Stimulated activated CD8-positive, alpha-beta memory T cell treated with anti-CD3 and anti-CD28 coated beads, Interleukin-15, amount 100 ng/mL, for 48 hours (primary cell): ENCODE data around the gene SFRP5.

Experiments
- DNase-seq, 2 donors: peaks; one replicate each; pipeline ENCODE4 v3.0.0-alpha.2; 2020; ENCODE audit warnings: low read depth in 2 of 2

Gene SFRP5

DNA sequence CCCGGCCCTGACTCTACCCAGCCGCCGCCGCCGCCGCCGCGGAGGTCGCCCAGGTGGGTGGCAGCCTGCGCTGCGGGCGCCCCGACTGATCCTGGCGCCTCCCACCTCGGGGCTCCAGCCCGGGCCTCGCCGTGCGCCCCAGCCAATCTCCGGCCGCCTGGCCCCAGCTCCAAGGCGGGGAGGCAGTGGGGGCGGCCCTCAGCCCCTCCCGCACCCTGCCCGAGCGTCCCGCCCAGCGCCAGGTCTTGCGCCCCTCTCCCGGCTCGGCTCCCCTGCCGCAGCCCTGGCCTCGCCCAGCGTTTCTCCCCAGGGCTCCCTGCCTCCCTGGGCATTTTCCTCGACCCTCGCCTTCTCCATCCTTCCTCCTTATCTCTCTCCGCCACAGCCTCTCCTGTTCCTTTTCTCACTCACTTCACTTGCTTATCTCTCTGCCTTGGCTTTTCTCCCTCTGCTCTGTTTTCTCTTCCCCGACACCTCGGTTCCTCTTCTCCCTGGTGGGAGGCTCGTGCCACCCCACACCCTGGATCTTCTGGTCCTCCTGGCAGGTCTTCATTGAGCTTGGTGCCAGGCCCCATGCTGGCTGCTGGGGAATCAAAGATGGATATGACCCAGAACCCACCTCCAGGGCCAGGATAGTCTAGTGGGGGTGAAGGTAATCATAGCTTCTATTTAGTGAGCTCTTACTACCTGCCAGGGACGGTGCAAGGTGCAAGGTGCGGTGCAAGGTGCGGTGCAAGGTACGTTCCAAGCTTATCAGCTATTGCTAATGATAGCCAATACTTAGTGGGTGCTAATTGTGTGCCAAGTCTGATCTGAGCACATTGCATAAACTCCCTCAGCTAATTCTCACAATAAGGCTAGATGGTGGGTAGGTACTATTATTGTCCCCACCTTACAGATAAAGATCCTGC is at the start of gene SFRP5:
SFRP5 (minus strand) TSS at position 87 of the 911 bp plus-strand sequence. CDS start 166 bp downstream, outside the sequence.
- DNase-seq: no peak

DNA sequence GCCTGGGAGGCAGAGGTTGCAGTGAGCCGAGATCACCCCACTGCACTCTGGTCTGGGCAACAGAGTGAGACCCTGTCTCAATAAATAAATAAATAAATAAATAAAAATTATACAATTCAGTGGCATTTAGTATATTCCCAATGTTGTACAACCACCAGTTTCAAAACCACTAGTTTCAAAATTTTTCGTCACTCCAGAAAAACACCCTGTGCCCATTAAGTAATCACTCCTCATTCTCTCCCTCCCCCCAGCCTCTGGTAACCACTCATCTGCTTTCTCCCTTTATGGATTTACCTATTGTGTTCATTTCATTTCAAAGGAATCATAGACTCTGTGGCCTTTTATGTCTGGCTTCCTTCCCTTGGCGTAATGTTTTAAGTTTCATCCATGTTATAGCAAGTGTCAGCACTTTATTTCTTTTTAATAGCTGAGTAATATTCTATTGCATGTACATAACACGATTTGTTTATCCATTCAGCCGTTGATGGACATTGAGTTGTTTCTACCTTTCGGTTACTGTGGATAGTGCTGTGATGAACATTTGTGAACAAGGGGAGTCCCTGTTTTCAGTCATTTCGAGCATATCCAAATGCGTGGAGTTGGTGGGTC is 48.4 kb upstream of the SFRP5 start:
- DNase-seq: no peak

DNA sequence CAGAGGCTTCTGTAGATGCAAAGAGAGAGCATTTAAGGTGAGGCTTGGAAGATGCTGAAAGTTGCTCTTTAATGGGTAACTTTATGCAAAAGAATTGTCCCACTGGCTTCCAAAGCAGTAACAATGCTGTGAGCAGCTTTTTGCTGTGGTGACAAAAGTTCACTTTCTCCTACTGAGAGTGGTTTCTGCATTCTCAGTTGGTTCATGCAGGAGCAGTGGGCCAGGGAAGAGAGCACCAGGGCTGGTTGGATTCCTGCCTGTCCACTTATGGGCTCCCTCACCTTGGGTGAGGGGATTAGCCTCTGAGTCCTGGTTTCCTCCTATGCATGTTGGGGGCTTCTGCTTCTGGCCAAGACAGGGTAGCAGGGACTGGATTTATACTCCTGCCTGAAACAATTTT is 46.8 kb upstream of the SFRP5 start:
- no peak for DNase-seq

DNA sequence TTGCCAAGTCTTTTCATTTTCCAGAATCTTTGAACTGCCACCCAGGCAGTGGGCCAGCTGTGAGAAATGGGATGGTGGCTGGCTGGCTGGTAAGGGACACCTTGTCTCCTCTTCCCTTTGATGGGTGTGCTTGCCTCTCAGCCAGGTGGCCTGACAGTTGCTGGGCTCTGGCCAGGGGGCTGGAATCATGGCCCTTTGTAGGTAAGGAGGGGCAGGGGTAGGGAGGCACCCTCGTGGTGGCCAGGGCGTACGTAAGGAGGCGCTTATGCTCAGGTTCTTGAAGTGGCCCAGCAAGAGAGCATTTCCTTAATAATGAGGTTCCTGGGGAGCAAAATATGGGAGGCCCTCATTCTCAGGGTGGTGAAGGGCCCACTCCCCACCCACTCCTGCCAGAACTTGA is 44.8 kb upstream of the SFRP5 start:
- no peak for DNase-seq

DNA sequence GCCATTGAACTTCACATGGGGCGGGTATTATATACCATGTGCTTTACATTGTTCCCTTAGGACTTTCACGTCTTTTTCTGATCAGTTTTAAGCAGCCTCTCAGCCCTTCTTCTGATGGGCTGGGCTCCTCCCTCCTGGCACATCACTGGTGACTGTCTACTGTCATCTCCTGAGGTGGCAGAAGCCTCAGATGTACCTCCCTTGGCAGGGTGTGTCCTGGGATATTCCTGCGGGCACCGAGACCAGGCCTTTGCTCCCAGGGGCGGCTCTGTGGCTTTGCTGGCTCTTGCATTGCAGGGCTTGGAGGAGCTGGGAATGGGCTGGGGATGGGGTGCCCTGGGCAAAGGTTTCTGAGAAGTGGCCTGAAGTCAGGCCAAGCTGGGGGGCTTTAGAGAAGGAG is 43.2 kb upstream of the SFRP5 start:
- no peak for DNase-seq

DNA sequence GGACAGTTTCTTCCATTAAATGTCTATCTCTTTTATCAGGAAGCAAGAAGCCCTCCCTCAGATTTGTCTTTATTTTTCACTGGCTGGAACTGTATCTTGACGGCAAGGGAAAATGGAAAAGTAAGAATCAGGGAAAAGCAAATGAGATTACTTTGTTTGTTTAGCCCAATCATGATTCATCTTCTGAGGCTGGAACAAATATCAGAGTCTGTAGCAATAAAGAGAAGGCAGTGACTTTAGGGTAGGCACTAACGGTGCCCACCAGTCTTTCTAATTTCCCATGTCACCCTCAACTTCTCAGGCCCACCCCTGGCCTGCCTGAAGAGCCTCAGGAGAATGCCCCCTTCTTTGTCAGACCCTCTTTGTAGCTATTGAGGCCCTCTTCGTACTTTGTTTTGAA is 41.5 kb upstream of the SFRP5 start:
- no peak for DNase-seq

DNA sequence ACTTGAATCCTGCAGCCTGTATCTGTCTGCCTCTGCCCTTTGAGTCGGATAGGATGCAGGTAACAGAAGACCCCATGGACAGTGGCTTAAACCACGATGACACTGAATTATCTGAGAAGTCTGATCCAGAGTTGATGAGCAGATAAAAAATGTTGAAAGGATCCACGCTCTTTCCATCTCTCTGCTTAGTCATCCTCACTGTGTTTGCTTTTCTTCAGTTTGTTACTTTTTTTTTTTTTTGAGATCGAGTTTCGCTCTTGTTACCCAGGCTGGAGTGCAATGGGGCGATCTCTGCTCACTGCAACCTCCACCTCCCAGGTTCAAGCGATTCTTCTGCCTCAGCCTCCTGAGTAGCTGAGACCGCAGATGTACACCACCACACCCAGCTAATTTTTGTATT is 40.9 kb upstream of the SFRP5 start:
- no peak for DNase-seq

GRCh38 chr10:97811958-97812357 is 40.2 kb upstream of the SFRP5 start:
- DNase-seq: no peak

DNA sequence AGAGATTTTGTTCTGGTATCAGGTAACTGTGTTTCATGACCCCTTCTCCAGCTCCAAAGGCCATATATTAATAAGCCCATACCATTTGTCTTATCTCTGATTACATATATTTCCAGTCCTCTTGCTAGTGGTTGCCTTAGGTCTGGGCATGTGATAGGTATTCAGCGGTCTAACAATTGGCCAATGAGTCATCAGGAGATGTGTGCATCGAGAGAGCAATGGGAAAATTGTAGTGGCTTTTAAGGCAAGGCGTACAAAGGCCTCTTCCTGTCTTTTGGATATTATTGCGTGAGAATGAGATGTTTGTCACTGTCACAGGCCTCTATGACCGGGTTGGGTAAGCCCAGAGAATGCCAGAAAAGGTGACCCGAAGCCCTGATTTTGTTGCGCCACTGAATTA is 38.6 kb upstream of the SFRP5 start:
- DNase-seq: no peak

DNA sequence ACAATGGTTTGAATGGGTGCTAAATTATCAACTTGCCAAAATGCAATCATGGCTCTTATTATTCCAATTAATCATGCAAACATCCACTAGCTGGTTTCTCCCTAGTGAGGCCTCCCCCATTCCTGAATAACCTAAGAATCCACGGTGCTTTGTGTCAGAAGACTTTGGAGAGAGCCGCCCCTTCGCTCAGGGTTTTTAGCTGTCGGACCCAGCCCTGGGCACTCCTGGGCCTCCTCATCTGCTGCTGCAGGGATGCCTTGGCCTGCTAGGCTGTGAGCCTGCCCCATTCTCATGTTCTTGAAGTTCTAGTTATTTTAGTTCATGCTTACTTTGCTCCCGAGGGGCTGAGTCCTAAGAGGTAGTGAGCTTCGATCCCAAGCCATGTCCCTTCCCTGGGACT is 34.1 kb upstream of the SFRP5 start:
- no peak for DNase-seq

GRCh38 chr10:97805096-97805884 is 33.5 kb upstream of the SFRP5 start:
- DNase-seq: no peak

GRCh38 chr10:97801422-97801821 is 29.6 kb upstream of the SFRP5 start:
- no peak for DNase-seq

DNA sequence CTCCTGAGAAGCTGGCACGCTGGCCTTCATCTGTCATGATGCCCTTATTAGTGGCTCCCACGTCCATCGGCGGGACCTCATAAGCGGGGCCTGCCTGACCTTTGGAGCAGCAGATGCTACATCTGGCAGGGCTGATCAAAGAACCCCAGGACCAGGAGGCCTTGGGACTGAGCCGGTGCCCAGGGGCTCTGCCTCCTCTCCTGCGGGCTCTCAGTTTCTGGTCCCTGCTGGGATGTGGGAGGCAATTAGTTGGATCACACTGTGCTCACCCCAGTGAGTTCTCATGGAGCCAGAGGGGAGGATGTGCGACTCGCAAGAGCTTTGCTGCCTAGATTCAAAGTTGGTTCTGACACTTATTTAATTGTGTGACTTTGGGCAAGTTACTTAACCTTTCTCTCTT is 28.7 kb upstream of the SFRP5 start:
- no peak for DNase-seq

- no peak for DNase-seq
Observed at GRCh38 chr10:97798958-97799610, 27.3 kb upstream of the SFRP5 start.

DNA sequence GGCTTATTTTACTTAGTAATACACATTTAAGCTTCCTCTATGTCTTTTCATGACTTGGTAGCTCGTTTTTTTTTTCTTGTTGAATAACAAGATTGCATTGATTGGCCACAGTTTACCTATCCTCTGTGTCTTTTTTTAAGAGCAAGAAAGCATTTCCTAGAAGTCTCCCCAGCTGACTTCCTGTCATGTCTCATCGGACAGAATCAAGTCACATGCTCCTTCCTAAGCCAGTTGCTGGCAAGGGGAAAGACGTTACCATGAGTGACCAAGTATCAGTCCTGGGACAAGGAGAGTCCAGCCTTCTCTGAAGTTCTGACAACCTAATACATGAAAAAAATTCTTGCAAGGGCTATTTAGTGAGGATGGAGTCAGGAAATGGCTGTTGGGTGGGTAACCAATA is 24.9 kb upstream of the SFRP5 start:
- no peak for DNase-seq

- DNase-seq: no peak
Observed at GRCh38 chr10:97795886-97796285, 24.1 kb upstream of the SFRP5 start.

DNA sequence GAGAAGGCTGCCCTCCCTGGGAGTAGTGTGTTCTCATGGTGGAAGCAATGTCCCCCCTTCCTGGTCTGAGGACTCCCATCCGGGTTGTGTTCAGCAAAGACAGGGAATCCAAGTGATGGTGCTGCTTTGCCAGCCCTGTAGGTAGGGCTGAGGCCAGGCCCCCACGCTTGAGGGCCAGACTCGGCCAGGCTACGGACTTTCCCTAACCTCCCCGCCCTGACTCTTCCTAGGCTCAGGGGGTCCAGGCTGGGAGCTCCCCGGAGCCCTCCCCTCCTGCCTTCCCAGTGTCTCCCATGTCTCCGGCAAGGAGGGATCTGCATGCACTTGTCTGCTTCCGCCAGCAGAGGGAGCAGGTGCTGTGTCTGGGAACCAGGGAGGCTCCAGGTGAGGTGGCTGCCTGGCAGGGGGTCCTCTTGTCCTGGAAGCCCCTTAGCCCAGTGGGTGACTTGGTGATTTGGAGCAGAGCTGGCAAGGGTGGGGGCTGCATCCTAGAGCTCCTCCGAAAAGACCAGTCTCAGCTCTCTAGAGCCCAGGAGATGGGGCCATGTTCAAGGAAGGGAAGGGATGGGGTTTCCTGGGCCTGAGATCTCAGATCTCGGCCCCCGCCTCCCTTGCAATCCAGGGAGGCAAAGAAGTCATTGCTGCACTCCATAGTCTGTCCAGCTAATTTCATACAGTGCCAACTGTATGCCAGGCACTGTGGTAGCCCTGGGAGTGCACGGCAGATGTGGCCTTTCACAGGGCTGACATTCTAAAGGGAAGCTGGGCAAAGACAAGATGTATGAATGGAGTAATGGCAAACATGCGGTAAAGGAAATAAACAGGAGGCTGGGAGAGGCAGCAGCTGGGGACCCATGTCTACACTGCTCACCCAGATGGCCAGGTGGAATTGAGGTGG is 20.3 kb upstream of the SFRP5 start:
- DNase-seq: peak; percentile 45 to 46

DNA sequence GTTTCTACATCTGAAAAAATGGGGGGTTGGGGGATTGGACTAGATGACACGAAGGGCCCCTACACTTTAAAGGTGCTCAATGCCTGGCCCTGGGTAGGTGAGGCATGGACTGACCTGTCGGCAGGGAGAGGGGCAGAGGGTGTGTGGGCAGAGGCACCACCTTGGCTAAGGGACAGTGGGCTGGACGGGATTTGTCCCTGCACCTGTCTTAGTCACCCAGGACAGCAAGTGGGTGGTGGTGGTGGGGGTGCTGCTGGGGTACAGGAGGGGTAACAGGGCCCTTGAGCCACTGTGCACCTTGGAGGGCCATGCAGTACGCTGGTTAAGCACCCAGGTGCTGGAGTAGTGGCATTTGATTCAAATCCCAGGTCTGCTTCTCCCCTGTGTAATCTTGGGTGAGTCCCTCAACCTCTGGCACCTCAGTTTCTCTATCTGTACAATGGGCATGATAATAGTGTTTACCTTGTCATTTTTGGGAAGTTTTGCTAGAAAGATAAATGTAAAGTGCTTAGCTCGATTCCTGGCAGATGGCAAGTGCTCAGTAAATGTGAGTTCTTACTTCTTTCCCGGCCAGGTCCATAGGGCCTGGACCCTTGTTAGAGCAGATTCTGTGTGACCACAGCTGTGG is 18.1 kb upstream of the SFRP5 start:
- DNase-seq: no peak

DNA sequence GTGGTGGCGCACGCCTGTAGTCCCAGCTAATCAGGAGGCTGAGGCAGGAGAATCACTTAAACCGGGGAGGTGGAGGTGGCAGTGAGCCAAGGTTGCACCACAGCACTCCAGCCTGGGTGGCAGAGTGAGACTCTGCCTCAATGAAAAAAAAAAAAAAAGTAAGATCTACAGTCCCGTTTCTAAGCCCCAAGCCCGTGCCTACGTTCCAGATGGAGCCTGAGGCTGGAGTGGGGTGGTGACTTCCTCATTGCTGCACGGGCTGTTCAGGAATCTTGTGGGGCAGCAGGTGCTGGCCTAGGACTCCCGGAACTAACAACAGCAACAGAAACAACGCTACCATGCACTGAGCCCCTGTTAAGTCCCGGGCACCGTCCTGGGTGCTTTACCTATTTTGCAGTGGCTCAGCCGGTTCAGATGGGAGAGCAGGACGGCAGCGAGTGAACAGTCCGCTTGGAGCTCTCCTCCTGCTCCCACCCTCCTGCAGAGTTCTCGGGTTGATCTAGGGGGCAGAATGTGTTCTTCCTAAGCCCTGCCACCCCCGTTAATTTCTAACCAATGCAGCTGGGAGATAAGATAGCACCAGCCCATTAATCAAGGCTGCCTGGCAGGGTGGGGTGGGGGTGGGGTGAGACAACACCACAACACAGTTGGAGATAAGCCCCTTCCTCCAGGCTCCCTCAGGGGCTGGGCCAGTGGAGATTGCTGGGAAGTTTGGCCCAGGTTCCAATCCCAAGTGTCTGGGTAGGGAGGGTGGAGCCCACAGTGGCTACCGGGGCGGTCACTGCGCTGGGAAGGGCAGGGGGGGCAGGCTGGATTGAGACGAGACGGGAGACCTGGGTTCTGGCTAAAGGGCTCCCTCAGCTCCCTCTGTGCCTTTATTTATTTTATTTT is 17.0 kb upstream of the SFRP5 start:
- DNase-seq: no peak
